Prostate gland (tissue), 2 donors: ENCODE measurements around the gene ABCE1. TPM values are rescaled to one million over a fixed set of nuclear protein-coding genes. Genes with fewer than 3 reads are reported as not detected.

Experiments
- DNase-seq: peaks from one replicate; pipeline ENCODE4 v3.0.0-alpha.2; 2019; ENCODE audit warnings: low spot score
- H3K27ac ChIP-seq, 2 donors: fragments of 200-600 bp; sonication (generic); 2 replicates each; pipeline ENCODE4 v1.5.1; 2017 to 2019
- H3K27me3 ChIP-seq: fragments of 200-600 bp; sonication (generic); replicated peaks from 2 replicates; pipeline ENCODE4 v1.5.1; 2019; ENCODE audit not compliant: insufficient read depth
- H3K36me3 ChIP-seq, 2 donors: fragments of 200-600 bp; sonication (generic); 1 replicate in 1 of 2; 2 replicates in 1 of 2; pipeline versions ENCODE4 v1.5.1 to v1.8.1; 2017 to 2019
- H3K4me1 ChIP-seq: fragments of 200-600 bp; sonication (generic); replicated peaks from 2 replicates; pipeline ENCODE4 v1.5.1; 2019
- H3K4me3 ChIP-seq, 2 donors: fragments of 200-600 bp; sonication (generic); 2 replicates each; pipeline ENCODE4 v1.5.1; 2017 to 2019
- H3K9me3 ChIP-seq: fragments of 200-600 bp; sonication (generic); 2 replicates; pipeline ENCODE4 v1.5.1; 2017
- POLR2A ChIP-seq: fragments of 450-650 bp; IDR thresholded peaks from one replicate; pipeline ENCODE4 v1.6.1; 2016; ENCODE audit warnings: antibody characterized with exemption, mild to moderate bottlenecking
- POLR2AphosphoS5 ChIP-seq: sonication (generic); formaldehyde crosslinking; IDR thresholded peaks from one replicate; pipeline ENCODE4 v1.6.1; 2017; ENCODE audit warnings: antibody characterized with exemption
- WGBS: methylation state at CpG from one replicate; pipeline ENCODE4 v1.1.5; 2018; 5-methylcytosine and 5-hydroxymethylcytosine counted together
- intact Hi-C: fragments of 100-400 bp; cut with DNase I; formaldehyde crosslinking; loops from one replicate; pipeline ENCODE4 v1.14.2; 2022
- total RNA-seq, 2 donors: library from RNA; depleted of rRNA; stranded (reverse); fragments of >200 nt; gene quantifications; one replicate each; pipeline ENCODE4 v1.1.0, GENCODE V29; 2016
- TF ChIP-seq, protein P1 (sequence below), 4 experiments: fragments of 200-600 bp in 2 of 4; fragments of 450-650 bp in 2 of 4; sonication (generic) in 2 of 4; IDR thresholded peaks; 1 replicate in 3 of 4; 2 replicates in 1 of 4; pipeline ENCODE4 v1.5.1; 2016 to 2019; ENCODE audit warnings: antibody characterized with exemption in 4 of 4, mild to moderate bottlenecking in 2 of 4, moderate library complexity in 2 of 4

The ABCE1 gene
- 10 to 100 TPM; 41.1 to 61.0 TPM for total RNA-seq

DNA sequence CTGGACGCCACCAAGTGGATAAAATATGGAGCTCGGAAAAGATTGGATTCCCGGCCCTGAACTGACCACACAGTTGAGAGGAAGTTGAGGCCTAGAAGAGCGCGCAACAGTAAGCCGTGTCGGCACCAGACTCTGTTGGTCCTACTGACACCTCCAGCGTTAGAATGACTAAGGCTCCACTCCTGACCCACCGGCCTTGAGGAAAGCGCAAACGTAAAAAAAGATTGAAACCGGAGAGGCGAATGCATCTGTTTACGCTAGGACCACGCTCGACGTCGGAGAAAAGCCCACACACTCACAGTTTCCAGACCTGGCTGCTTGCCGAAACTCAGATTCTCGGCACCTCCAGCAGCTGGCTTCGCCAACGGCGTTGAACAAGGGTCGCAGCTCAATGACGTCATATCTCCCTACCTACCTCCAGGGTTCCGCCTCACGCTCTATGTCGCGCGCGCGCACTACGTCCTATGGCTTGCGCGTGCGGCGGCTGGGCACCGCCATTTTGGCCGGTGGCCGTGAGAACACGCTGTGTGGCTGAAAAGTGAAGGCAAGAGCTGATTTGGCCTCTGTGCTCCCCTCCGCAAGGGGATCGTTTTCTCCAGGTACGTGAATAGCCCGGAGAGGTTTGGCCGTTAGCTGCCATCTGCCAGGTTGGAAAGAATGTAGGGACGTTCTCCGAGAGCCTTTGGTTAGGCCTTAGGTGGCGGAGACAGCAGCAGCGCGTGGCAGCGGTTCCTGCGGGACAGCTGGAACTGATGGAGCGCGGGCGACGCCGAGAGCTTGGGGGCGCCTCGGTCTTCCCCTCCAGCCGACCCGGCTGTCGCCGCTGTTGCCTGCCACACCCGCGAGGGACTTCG, at the start of gene ABCE1, which contains the start of gene ANAPC10:
Gene ABCE1 (plus strand): TSS at position 491 of the 854 bp plus-strand sequence. CDS start 6,102 bp downstream, outside the sequence.
Gene ANAPC10 (minus strand): TSS at position 376 of the 854 bp plus-strand sequence. CDS start 2,097 bp downstream, outside the sequence.
- peak; percentile 96 for DNase-seq
- Histone ChIP-seq H3K9me3 (no peaks in the 10 kb centered on the region), H3K36me3 (no peaks in the 10 kb centered on the region), H3K27ac (peak within 1 kb of the TSS; percentile 88 to 89), H3K4me3 (peak within 1 kb of the TSS; percentile 50 to 70), H3K4me1 (peaks cover 4% of the 10 kb centered on the region), H3K27me3 (no peaks in the 10 kb centered on the region)
- WGBS = under 1% methylated on average over 59 of the region's 67 CpGs
- intact Hi-C loops = loop anchor here (2.0 to 10.0 kb wide), 2 partner anchors 521 to 637 kb away; partner anchors contain the start of gene MMAA
- TF ChIP-seq POLR2AphosphoS5 (peak; percentile 98), POLR2A (no peak)
- TF ChIP-seq, protein P1, sequence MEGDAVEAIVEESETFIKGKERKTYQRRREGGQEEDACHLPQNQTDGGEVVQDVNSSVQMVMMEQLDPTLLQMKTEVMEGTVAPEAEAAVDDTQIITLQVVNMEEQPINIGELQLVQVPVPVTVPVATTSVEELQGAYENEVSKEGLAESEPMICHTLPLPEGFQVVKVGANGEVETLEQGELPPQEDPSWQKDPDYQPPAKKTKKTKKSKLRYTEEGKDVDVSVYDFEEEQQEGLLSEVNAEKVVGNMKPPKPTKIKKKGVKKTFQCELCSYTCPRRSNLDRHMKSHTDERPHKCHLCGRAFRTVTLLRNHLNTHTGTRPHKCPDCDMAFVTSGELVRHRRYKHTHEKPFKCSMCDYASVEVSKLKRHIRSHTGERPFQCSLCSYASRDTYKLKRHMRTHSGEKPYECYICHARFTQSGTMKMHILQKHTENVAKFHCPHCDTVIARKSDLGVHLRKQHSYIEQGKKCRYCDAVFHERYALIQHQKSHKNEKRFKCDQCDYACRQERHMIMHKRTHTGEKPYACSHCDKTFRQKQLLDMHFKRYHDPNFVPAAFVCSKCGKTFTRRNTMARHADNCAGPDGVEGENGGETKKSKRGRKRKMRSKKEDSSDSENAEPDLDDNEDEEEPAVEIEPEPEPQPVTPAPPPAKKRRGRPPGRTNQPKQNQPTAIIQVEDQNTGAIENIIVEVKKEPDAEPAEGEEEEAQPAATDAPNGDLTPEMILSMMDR (IDR thresholded peaks at IDR 0.05) = peak in 1 of 4 experiments; percentile 3

DNA sequence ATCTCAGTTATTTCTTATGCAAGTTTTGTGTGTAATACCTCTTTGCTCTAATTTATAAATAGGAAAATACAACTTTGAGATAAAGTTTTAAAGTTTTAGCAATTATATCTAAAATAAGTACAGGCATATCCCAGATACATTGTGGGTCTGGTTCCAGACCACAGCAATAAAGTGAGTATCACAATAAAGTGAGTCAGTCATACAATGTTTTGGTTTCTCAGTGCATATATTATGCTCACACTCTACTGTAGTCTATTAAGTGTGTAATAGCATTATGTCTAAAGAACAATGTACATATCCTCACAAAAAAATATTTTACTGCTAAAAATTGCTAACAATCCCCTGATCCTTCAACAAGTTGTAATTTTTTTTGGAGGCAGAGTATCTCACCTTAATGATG, 49.3 kb upstream of the ABCE1 start:
- Histone ChIP-seq H3K27me3 (no peaks in the 10 kb centered on the region), H3K36me3 (no peaks in the 10 kb centered on the region), H3K9me3 (no peaks in the 10 kb centered on the region), H3K4me1 (no peaks in the 10 kb centered on the region), H3K27ac (no peak overlapping the region), H3K4me3 (no peak overlapping the region)
- no peak for DNase-seq
- intact Hi-C loops = no loop called here
- TF ChIP-seq POLR2AphosphoS5 (no peak), POLR2A (no peak)
- TF ChIP-seq, protein P1 (IDR thresholded peaks at IDR 0.05) = no peak

DNA sequence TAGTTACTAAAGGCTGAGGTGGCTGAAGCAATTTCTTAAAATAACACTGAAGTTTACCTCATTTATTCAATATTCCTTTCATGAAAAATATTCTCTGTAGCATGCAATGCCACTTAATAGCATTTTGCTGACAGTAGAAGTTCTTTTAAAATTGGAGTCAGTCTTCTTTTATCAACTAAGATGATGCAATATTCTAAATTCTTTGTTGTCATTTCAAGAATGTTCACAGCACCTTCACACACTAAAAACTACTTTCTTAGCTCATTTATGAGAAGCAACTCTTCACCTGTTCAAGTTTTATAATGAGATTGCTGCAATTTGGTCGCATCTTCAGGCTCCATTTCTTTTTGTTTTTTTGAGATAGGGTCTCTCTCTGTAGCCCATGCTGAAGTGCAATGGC, 48.9 kb upstream of the ABCE1 start:
- intact Hi-C loops = no loop called here
- no peak overlapping the region for H3K27ac ChIP-seq
- H3K27me3 ChIP-seq = no peaks in the 10 kb centered on the region
- no peak overlapping the region for H3K4me3 ChIP-seq
- no peaks in the 10 kb centered on the region for H3K36me3 ChIP-seq
- no peaks in the 10 kb centered on the region for H3K4me1 ChIP-seq
- 94% methylated on average over 1 of the region's 1 CpG for WGBS
- TF ChIP-seq, protein P1 (IDR thresholded peaks at IDR 0.05) = no peak
- no peak for TF ChIP-seq POLR2AphosphoS5
- no peak for TF ChIP-seq POLR2A
- no peaks in the 10 kb centered on the region for H3K9me3 ChIP-seq
- no peak for DNase-seq

DNA sequence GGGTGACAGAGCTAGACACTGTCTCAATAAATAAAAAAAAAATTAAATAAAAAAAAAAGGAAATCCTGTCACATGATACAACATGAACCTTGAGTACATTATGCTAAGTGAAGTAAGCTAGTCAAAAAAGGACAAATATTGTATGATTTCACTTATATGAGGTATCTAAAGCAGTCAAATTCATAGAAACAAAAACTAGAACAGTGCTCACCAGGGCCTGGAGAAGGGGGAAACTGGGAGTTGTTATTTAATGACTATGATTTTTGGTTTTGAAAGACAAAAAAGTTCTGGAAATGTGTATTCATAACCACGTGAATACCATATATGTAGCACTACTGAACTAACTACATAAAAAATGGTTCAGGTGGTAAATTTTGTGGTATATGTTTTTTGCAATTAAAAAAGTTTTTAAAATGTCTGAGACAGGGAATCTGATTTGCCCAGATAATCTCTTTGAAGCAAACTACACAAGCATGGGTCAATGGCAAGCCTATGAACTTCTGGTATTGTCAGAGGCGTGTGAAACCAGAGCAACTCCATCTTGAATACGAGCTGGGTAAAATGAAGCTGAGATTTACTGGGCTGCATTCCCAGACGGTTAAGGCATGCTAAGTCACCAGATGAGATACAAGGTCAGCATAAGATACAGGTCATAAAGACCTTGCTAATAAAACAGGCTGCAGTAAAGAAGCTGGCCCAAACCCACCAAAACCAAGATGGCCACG, 42.4 kb upstream of the ABCE1 start:
- Histone ChIP-seq H3K36me3 (no peaks in the 10 kb centered on the region), H3K9me3 (no peaks in the 10 kb centered on the region), H3K4me1 (no peaks in the 10 kb centered on the region), H3K27me3 (no peaks in the 10 kb centered on the region), H3K27ac (no peak overlapping the region), H3K4me3 (no peak overlapping the region)
- no peak for DNase-seq
- TF ChIP-seq, protein P1 (IDR thresholded peaks at IDR 0.05) = no peak
- TF ChIP-seq POLR2A = no peak
- no peak for TF ChIP-seq POLR2AphosphoS5
- 92% methylated on average over 5 of the region's 5 CpGs for WGBS
- intact Hi-C loops = no loop called here
